ENCODE results near the gene MCM5.
"Not testable (repeated sequence)": the region's sequence is repeated elsewhere in the genome, so short reads cannot be mapped to it uniquely, and the experiment has no call there.

Gene MCM5

GRCh38 chr22:35399678-35400500, at the start of gene MCM5:
Gene MCM5, plus strand, starts transcription at chr22:35400140. Its CDS starts 299 bp downstream, at chr22:35400439.
- peak; percentile 93 for DNase-seq (ENCODE audit: low read depth)

- DNase-seq (ENCODE audit: low read depth), result peak; percentile 71
Measured at GRCh38 chr22:35350539-35351503, 49.1 kb upstream of the MCM5 start.

- DNase-seq (ENCODE audit: low read depth), result no peak
Measured at GRCh38 chr22:35352214-35353111, 47.5 kb upstream of the MCM5 start.

- no peak for DNase-seq (ENCODE audit: low read depth)
Measured at GRCh38 chr22:35353318-35353717, 46.6 kb upstream of the MCM5 start.

- no peak for DNase-seq (ENCODE audit: low read depth)
Measured at GRCh38 chr22:35354068-35354467, 45.9 kb upstream of the MCM5 start.

- DNase-seq (ENCODE audit: low read depth), result no peak
Measured at GRCh38 chr22:35357883-35358621, 41.9 kb upstream of the MCM5 start.

GRCh38 chr22:35359380-35360065, 40.4 kb upstream of the MCM5 start:
- DNase-seq (ENCODE audit: low read depth), result no peak

- DNase-seq (ENCODE audit: low read depth), result no peak
Measured at GRCh38 chr22:35361001-35361558, 38.9 kb upstream of the MCM5 start.

- no peak for DNase-seq (ENCODE audit: low read depth)
Measured at GRCh38 chr22:35363566-35364086, 36.3 kb upstream of the MCM5 start.

- not testable (repeated sequence) for DNase-seq (ENCODE audit: low read depth)
Measured at GRCh38 chr22:35364230-35364629, 35.7 kb upstream of the MCM5 start.

GRCh38 chr22:35367331-35367886, 32.5 kb upstream of the MCM5 start:
- DNase-seq (ENCODE audit: low read depth), result no peak

GRCh38 chr22:35368386-35368785, 31.6 kb upstream of the MCM5 start:
- no peak for DNase-seq (ENCODE audit: low read depth)

- no peak for DNase-seq (ENCODE audit: low read depth)
Measured at GRCh38 chr22:35369996-35370395, 29.9 kb upstream of the MCM5 start.

- no peak for DNase-seq (ENCODE audit: low read depth)
Measured at GRCh38 chr22:35373781-35374180, 26.2 kb upstream of the MCM5 start.

- DNase-seq (ENCODE audit: low read depth), result no peak
Measured at GRCh38 chr22:35375031-35375430, 24.9 kb upstream of the MCM5 start.

- DNase-seq (ENCODE audit: low read depth), result no peak
Measured at GRCh38 chr22:35375526-35375925, 24.4 kb upstream of the MCM5 start.

- peak; percentile 30 for DNase-seq (ENCODE audit: low read depth)
Measured at GRCh38 chr22:35376728-35377472, 23.0 kb upstream of the MCM5 start.

GRCh38 chr22:35377735-35378134, 22.2 kb upstream of the MCM5 start:
- no peak for DNase-seq (ENCODE audit: low read depth)

GRCh38 chr22:35378621-35379020, 21.3 kb upstream of the MCM5 start:
- DNase-seq (ENCODE audit: low read depth), result no peak

Data from stimulated activated CD8-positive, alpha-beta memory T cell treated with anti-CD3 and anti-CD28 coated beads, Interleukin-12 subunit alpha, Interleukin-12 subunit beta, amount 100 ng/mL, for 4 hours (primary cell).